Astrocyte (in vitro differentiated cells and primary cell): ENCODE data around the gene WDR64. TPM values are rescaled to one million over a fixed set of nuclear protein-coding genes. Genes with fewer than 3 reads are reported as not detected.
A peak's percentile ranks its signal among the peaks of the same experiment; 100 is the strongest.

Experiments
- DNase-seq: peaks from one replicate; pipeline ENCODE4 v3.0.0-alpha.2; 2010; ENCODE audit warnings: low read depth
- FAIRE-seq: peaks from 2 replicates; lab custom pipeline; 2011; peaks lifted over from hg19 to GRCh38; lab: Jason Lieb, UNC
- H2AFZ ChIP-seq: 2 replicates; pipeline ENCODE4 v1.6.0; 2012; ENCODE audit warnings: low read depth, low read length, inconsistent platforms
- H3K27ac ChIP-seq: 2 replicates; pipeline ENCODE4 v1.5.1; 2011; ENCODE audit warnings: low read depth, low read length, inconsistent platforms
- H3K27me3 ChIP-seq: 2 replicates; pipeline ENCODE4 v1.6.0; 2011; ENCODE audit warnings: low read length, inconsistent platforms; ENCODE audit not compliant: insufficient read depth
- H3K36me3 ChIP-seq: 2 replicates; pipeline ENCODE4 v1.5.1; 2011; ENCODE audit warnings: low read length, inconsistent platforms; ENCODE audit not compliant: insufficient read depth
- H3K4me1 ChIP-seq: 2 replicates; pipeline ENCODE4 v1.5.1; 2011; ENCODE audit warnings: low read length, inconsistent platforms; ENCODE audit not compliant: insufficient read depth
- H3K4me2 ChIP-seq: 2 replicates; pipeline ENCODE4 v1.6.0; 2012; ENCODE audit warnings: low read length, inconsistent platforms
- H3K4me3 ChIP-seq: 2 replicates; pipeline ENCODE4 v1.5.1; 2011; ENCODE audit warnings: low read depth, mild to moderate bottlenecking, low read length, inconsistent platforms; ENCODE audit not compliant: insufficient read depth
- H3K79me2 ChIP-seq: 2 replicates; pipeline ENCODE4 v1.6.0; 2012; ENCODE audit warnings: mild to moderate bottlenecking, low read length, inconsistent platforms; ENCODE audit not compliant: insufficient read depth
- H3K9ac ChIP-seq: 2 replicates; pipeline ENCODE4 v1.6.0; 2012; ENCODE audit warnings: mild to moderate bottlenecking, low read length, inconsistent platforms
- H3K9me3 ChIP-seq: 2 replicates; pipeline ENCODE4 v1.5.1; 2012; ENCODE audit warnings: low read depth, mild to moderate bottlenecking, low read length, inconsistent platforms; ENCODE audit not compliant: insufficient read depth
- H4K20me1 ChIP-seq: 2 replicates; pipeline ENCODE4 v1.6.0; 2012; ENCODE audit warnings: low read length, inconsistent platforms; ENCODE audit not compliant: insufficient read depth
- H3K27ac Mint-ChIP-seq: one replicate; pipeline ENCODE4 v1.8.0; 2021; ENCODE audit warnings: mild to moderate bottlenecking, mixed read lengths; ENCODE audit not compliant: unreplicated experiment
- H3K27me3 Mint-ChIP-seq: one replicate; pipeline ENCODE4 v1.8.0; 2021; ENCODE audit warnings: low read depth, mixed read lengths; ENCODE audit not compliant: unreplicated experiment
- H3K36me3 Mint-ChIP-seq: one replicate; pipeline ENCODE4 v1.8.0; 2021; ENCODE audit warnings: low read depth, mixed read lengths; ENCODE audit not compliant: unreplicated experiment
- H3K4me1 Mint-ChIP-seq: one replicate; pipeline ENCODE4 v1.8.0; 2021; ENCODE audit warnings: low read depth, mixed read lengths; ENCODE audit not compliant: unreplicated experiment
- H3K4me3 Mint-ChIP-seq: one replicate; pipeline ENCODE4 v1.8.0; 2021; ENCODE audit warnings: mild to moderate bottlenecking, moderate library complexity, mixed read lengths; ENCODE audit not compliant: unreplicated experiment
- H3K9me3 Mint-ChIP-seq: one replicate; pipeline ENCODE4 v1.8.0; 2021; ENCODE audit warnings: mild to moderate bottlenecking, mixed read lengths; ENCODE audit not compliant: unreplicated experiment
- EZH2 ChIP-seq: IDR thresholded peaks from 2 replicates; pipeline ENCODE4 v1.6.1; 2012; ENCODE audit warnings: mild to moderate bottlenecking, low read length, inconsistent platforms; ENCODE audit not compliant: insufficient read depth
- total RNA-seq: library from RNA; stranded (reverse); gene quantifications from 2 replicates; pipeline ENCODE4 v1.2.1, GENCODE V29; 2021
- TF ChIP-seq, protein P1 (sequence below): IDR thresholded peaks from 2 replicates; pipeline ENCODE4 v1.5.1; 2011; ENCODE audit warnings: low read depth, mild to moderate bottlenecking, inconsistent platforms, low read length, moderate library complexity; ENCODE audit not compliant: insufficient read depth

WDR64 gene
- total RNA-seq, 1 donor from 2014 or later = not detected

GRCh38 chr1:241695246-241696171, 43.4 kb downstream of the WDR64 start:
- Histone ChIP-seq H3K79me2 (no peaks in the 10 kb centered on the region), H3K9ac (no peak overlapping the region), H3K4me3 (no peak overlapping the region), H4K20me1 (no peaks in the 10 kb centered on the region), H3K27ac (no peak overlapping the region), H3K36me3 (no peaks in the 10 kb centered on the region), H3K4me1 (no peaks in the 10 kb centered on the region), H3K9me3 (no peaks in the 10 kb centered on the region), H2AFZ (no peak overlapping the region), H3K27me3 (no peaks in the 10 kb centered on the region), H3K4me2 (no peak overlapping the region)
- TF ChIP-seq, protein P1, sequence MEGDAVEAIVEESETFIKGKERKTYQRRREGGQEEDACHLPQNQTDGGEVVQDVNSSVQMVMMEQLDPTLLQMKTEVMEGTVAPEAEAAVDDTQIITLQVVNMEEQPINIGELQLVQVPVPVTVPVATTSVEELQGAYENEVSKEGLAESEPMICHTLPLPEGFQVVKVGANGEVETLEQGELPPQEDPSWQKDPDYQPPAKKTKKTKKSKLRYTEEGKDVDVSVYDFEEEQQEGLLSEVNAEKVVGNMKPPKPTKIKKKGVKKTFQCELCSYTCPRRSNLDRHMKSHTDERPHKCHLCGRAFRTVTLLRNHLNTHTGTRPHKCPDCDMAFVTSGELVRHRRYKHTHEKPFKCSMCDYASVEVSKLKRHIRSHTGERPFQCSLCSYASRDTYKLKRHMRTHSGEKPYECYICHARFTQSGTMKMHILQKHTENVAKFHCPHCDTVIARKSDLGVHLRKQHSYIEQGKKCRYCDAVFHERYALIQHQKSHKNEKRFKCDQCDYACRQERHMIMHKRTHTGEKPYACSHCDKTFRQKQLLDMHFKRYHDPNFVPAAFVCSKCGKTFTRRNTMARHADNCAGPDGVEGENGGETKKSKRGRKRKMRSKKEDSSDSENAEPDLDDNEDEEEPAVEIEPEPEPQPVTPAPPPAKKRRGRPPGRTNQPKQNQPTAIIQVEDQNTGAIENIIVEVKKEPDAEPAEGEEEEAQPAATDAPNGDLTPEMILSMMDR = no peak
- no peak for TF ChIP-seq EZH2
- Mint-ChIP-seq H3K27ac (no peak overlapping the region), H3K36me3 (no peaks in the 10 kb centered on the region), H3K27me3 (no peaks in the 10 kb centered on the region), H3K4me3 (no peak overlapping the region), H3K9me3 (no peaks in the 10 kb centered on the region), H3K4me1 (no peaks in the 10 kb centered on the region)
- DNase-seq (peak; percentile 52), FAIRE-seq (no peak)

DNA sequence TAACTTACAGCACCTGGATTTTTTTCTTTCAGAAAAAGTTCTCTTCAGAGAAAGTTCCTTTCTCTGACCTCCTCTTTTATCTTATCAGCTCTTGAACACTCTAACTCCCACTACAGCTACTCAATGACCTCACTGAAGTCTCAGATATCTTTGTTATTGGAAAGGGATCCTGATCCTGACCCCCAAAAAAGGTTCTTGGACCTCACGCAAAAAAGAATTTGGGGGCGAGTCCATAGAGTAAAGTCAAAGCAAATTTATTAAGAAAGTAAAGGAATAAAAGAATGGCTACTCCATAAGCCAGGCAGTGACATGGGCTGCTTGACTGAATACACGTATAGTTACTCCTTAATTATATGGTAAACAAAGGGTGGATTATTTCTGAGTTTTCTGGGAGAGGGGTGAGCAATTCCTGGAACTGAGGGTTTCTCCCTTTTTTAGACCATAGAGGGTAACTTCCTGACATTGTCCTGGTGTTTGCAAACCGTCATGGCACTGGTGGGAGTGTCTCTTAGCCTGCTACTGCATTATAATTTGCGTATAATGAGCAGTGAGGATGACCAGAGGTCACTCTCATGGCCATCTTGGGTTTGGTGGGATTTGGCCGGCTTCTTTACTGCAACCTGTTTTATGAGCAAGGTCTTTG, 44.2 kb downstream of the WDR64 start:
- H3K9me3 ChIP-seq = no peaks in the 10 kb centered on the region
- FAIRE-seq = no peak
- no peaks in the 10 kb centered on the region for H3K4me1 ChIP-seq
- no peaks in the 10 kb centered on the region for H3K27me3 ChIP-seq
- H2AFZ ChIP-seq = no peak overlapping the region
- Mint-ChIP-seq H3K4me3 (no peak overlapping the region), H3K27me3 (no peaks in the 10 kb centered on the region), H3K27ac (no peak overlapping the region), H3K9me3 (no peaks in the 10 kb centered on the region), H3K4me1 (no peaks in the 10 kb centered on the region), H3K36me3 (no peaks in the 10 kb centered on the region)
- H3K79me2 ChIP-seq = no peaks in the 10 kb centered on the region
- no peak overlapping the region for H3K4me3 ChIP-seq
- H3K27ac ChIP-seq = no peak overlapping the region
- no peaks in the 10 kb centered on the region for H3K36me3 ChIP-seq
- DNase-seq = no peak
- no peaks in the 10 kb centered on the region for H4K20me1 ChIP-seq
- no peak overlapping the region for H3K9ac ChIP-seq
- no peak for TF ChIP-seq EZH2
- TF ChIP-seq, protein P1 = no peak
- H3K4me2 ChIP-seq = no peak overlapping the region
